HG03439 (cell line): ENCODE data around the gene CCDC148.
"Not testable (repeated sequence)": the region's sequence is repeated elsewhere in the genome, so short reads cannot be mapped to it uniquely, and the experiment has no call there.

Experiments
- ATAC-seq: cut with Tn5 transposase; IDR thresholded peaks from one replicate; pipeline ENCODE4 v1.9.1; 2021; ENCODE audit warnings: mild to moderate bottlenecking, moderate library complexity; ENCODE audit not compliant: unreplicated experiment

Gene CCDC148

DNA sequence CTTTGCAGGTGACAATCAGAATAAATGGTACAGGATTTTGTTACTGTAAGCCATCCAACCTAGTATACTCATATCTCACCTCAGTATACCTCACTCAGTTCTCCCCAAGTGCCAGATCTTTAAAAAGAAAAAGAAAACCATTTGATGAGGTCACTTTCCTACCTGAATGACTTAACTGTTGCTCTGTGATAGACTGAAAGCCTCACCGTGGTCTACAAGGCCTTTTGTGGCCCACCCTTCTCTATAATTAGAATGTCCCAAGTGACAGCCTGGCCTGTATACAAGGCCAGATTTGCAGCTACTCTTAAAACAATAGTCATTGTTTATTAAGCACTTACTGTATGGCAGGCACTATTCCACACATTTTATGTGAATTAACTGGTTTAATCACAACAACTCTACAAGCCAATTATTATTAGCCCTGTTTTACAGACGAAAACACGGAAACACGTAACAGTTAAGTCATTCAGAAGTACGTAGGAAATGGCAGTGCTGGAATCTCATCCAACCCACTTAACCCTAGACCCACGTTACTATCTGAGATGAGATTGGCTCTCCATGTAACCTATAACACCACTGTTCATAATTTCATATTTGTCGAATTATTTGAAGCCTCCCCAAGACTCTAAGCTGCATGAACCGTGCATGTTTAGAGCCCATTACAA is 28.5 kb upstream of the CCDC148 start:
- ATAC-seq: no peak

DNA sequence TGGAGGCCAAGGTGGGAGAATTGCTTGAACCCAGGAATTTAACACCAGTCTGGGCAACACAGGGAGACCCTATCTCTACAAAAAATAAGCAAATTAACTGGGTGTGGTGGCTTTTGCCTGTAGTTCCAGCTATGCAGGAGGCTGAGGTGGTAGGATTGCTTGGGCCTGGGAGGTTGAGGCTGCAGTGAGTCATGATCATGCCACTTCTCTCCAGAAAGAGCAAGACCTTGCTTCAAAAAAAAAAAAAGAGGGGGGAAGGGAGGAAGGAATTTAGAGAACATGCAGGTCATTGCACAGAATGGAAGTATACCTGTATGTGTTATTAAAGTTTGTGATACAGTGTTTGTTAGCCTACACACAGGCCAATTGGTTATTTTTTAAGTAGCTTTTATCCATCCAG is 26.0 kb upstream of the CCDC148 start:
- no peak for ATAC-seq

DNA sequence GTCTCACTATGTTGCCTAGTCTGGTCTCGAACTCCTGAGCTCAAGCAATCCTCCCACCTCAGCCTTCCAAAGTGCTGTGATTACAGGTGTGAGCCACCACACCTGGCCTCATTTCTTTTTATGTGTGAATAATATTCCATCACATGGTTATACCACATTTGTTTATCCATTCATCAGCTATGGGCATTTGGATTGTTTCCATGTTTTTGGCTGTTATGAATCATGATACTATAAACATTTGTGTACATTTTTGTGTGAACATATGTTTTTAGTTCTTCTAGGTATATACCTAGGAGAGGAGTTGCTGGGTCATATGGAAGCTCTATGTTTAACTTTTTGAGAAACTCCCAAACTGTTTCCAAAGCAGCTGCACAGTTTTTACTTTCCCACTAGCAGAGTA is 24.6 kb upstream of the CCDC148 start:
- ATAC-seq: no peak

DNA sequence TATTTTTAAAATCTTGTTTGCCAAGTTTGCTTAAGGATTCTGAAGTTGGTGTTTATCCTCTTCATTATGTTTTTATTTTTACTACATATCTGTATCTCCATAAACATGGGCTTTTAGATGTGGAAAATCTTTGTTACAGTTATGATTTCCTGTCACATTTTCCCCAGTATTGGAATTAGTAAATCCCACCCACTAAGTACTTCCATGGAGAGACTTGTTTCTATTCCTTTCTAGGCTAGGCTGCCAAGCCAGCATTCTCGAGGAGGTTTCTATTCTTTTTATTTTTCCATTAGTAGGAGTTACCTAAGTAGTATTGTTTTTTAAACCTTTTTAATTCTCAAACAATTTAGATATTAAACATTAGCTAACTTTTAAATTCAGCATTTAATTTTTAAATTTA is 22.3 kb upstream of the CCDC148 start:
- ATAC-seq: no peak

DNA sequence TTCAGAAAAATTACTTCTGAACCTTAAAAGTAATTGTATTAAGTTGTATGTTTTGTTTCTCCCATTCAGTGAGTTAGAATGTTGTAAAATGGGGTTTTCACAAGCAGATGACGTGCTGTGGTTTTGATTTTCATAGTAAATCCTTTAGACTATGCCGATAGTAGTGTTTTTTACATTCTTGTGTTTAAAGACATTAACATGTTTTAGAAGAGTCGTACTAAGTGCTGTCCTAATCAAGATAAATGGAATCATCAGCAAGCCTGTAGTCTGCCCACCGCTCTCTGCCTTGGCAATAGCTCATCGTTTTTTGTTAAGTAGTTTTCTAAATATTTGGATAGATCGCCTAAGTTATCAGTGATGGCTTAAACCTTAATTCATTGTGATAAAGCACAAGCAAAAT is 21.7 kb upstream of the CCDC148 start:
- ATAC-seq: no peak

DNA sequence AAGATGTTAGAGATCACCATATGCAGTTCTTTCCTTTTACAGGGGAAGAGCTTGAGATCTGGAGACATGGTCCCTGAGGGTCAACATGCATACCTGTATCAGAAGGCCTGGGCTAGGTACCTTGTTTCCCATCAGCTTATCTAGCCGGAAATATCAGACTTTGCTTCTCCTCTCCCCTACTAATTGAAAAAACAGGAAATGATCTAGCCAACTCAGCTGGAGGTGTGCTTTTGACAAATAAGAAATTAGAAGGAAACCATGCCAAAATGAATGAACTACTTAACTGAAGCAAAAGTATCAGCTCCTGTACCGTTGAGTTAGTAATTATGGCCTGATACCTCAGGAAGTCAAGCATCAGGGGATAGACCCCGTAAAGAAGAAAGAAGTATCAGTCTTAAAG is 20.6 kb upstream of the CCDC148 start:
- no peak for ATAC-seq

DNA sequence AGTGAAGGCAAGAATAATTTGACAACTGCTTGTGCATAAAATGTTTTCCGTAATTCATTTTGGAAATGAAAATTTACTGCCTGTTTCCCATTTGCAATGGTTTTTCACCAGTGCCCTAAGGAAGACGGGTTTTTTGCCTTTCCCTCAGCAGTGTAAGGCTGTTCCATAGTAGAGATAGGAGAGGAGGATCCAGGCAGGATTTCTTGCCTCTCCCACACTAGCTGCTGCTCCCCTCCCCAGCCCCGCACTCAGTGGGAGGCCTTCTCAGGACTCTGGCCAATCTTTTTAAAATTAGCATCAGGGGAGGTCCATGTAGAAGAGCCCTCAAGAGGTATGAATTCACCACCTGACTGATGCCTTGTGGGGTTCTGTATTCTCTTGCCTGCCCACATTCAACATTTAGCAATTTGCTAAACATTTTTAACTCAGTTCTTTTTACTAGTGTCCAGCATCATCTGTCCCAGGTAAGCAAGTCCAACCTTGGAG is 18.0 kb upstream of the CCDC148 start:
- not testable (repeated sequence) for ATAC-seq

DNA sequence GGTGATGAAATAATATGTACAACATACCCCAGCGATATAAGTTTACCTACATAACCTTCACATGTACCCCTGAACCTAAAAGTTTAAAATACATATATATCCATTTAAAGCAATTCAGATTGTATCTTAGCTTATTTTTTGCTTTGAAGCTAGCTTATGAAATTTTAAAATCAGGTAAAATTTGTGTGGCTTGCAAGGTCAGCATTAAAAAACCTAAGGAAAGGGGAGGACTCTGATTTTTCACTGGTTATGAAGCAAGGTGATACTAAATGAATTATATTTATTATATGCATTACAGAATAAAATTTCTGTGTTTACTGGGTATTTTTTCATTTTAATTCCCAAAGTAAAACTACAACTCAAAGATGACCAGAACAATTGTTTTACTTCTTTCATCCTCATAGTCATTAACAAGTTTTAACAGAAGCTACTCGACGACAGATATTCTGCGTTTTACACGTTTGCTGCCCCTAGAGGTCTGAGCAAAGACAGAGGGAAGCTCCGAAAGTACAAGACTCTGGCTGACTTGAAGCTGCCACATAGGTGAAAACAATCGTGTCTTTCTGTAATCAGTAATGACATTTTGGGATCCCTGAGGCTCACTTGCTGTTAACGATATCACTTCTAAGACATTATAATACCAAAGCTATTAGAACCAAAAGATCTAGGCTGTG is 17.3 kb upstream of the CCDC148 start:
- no peak for ATAC-seq

DNA sequence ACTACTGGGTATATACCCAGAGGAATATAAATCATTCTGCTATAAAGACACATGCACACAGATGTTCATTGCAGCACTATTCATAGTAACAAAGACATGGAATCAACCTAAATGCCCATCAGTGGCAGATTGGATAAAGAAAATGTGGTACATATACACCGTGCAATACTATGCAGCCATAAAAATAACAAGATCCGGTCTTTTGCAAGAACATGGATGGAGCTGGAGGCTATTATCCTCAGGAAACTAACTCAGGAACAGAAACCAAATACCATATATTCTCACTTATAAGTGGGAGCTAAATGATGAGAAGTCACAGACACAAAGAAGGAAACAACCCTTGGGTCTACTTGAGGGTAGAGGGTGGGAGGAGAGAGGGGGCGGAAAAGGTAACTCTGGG is 16.7 kb upstream of the CCDC148 start:
- ATAC-seq: not testable (repeated sequence)

DNA sequence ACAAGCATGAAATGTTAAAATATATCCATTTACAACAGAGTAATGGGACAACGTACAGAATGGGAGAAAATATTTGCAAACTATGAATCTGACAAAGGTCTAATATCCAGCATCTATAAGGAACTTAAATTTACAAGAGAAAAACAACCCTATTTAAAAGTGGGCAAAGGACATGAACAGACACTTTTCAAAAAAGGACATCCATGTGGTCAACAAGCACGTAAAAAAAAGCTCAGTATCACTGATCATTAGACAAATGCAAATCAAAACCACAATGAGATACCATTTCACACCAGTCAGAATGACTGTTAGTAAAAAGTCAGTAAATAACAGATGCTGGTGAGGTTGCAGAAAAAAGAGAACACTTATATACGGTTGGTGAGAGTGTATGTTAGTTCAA is 16.3 kb upstream of the CCDC148 start:
- ATAC-seq: not testable (repeated sequence)

DNA sequence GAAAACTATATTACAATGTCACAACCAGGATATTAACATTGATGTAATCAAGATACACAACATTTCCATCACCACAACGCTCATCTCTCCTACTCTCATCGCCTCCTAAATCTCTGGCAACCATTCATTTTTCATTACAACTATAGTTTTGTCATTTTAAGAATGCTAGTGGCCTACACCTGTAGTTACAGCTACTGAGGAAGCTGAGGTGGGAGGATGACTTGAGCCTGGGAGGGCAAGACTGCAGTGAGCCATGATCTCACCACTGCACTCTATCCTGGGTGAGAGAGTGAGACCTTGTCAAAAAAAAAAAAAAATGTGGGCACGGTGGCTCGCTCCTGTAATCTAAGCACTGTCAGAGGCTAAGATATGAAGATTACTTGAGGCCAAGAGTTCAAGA is 10.7 kb upstream of the CCDC148 start:
- no peak for ATAC-seq

DNA sequence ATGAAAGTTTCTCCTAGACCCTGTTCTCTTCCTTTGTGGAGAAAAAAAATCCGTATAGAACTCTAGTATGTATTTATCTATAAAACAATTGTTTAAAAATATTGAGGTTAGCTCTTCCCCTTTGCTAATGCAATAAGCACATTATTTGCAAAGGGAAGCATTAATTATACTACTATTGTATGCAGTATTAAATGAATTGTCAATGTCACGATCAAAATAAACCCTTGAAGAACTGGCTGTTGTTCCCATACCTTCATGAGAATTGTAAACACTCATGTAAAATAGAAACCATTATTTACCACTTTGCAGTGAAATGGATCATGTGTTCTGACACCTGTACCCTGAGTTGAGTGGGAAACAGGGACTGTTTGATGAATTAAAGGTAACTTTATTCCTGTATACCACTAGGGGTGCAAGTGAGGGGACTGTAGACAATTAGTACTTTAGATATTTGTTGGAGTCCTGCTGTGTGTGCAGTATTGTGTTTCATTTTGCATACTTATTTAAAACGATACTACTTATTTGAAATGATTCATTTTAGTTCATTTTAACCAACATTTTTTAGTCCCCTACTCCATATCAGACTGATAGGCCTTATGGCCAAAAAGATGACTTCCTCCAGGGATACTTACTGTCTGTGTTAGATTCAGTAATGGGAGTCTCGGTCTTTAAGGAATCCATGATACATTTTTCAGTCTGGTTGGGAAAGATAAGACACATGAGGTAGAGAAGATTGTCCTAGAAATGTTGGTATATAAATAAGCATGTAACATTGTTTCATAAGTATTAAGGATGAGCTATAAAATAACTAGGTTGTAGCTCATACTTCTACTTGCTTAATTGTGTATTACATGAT is 8.1 kb upstream of the CCDC148 start:
- ATAC-seq: peak; percentile 65

DNA sequence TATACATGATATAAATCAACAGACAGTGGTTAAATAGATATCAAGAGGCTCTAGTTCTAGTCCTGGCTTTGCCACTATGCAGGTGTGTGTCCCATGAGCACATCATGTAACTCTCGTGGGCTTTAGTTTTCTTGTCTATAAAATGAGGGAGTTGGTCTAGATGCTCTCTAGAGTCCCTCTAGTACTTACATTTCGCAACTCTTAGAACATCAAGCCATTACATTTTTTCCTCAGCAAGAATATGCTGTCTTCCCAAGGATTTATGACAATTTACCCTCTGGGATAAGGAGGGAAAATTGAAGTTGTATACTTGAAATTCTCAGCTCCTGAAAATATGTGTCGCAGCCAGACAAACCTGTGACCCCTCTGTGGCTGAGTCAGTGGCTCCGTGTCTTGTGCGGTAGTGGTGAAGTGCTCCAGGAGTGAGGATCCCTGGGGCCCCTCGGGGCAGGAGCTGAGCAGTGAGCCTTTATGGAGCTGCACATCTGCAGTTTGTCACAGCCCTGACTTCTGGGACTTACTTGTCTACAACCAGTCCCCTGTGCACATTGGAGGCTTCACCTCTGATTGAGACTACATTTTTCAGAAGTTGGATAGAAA is 7.0 kb upstream of the CCDC148 start:
- no peak for ATAC-seq

DNA sequence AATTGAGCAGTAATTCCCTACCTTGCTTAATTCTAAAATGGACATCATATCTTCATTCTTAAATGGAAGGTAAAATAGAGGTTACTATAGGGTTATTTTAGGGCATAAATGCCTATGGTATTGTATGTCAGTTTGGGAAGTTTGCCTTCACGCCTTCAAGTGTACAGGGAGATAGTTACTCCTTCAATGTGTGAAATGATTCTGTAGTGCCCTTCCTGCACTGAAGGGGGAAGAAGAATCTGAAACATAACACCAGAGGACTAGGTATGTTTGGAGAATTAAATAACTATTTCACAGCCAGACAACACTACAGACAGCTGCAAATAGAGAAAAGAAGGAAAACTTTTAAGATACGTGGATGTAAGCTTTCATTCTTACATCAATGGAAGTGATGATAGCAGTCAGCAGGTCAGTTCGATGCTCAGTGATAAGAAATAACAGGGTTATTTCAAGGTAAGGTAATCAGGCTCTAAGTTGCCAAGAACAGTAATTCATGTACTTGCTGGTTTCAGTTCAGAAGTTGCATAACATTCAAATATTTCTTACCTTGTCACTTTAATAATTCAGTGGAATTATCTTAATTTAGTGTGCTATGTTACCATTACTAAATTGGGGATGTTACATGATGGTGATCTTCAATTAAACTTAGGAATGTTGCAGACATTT is 4.2 kb upstream of the CCDC148 start:
- no peak for ATAC-seq

DNA sequence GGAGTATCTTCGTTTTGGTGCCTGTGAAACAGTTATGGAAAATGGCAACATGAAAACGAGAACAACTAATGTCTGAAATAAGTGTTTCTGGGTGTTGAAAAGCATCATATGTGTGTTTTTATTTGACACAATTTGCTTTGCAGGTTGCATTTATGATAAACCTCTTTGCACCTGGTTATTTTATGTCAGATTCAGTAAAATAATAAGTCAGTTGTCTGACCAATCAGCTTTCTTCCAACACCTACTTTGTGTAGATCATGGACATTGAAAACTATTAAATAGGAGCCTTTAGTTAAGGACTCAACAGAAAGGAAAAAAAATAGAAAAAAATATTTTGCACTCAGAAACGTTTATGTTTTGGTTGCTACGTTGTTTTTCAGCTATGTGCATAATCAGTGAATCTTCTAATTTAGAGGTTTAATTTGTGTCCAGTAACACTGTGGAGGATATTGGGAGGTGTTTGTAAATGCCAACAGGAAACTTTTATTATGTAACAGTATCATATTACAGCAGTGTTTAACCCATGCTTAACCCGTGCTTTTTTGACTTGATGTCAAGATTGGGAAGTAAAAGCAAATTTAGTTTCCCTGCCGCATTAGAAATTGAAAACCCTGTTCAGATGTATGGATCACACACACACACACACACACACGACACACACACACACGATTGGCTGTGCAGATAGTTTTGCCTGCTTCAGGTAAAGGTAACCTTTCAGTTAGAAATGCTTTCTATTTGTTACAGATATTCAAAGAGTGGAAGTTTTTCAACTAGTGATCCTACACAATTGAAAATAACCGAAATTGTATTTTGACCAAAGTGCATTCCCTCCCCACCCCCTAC is 2.8 kb upstream of the CCDC148 start:
- ATAC-seq: no peak

DNA sequence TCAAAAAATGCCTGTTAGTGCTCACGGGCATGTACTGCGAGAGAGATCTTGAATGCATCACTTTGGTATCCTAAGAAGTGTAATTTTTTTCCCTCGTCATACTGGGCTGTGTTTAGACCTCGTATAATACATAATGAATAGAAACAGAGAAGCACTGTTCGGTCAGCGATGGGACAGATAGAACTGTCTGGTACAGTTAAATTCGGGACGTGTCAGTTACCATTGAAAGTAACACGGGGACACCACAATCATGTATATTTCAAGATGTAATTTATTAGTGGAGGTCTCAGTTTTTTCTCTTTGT is 2.0 kb upstream of the CCDC148 start:
- no peak for ATAC-seq

DNA sequence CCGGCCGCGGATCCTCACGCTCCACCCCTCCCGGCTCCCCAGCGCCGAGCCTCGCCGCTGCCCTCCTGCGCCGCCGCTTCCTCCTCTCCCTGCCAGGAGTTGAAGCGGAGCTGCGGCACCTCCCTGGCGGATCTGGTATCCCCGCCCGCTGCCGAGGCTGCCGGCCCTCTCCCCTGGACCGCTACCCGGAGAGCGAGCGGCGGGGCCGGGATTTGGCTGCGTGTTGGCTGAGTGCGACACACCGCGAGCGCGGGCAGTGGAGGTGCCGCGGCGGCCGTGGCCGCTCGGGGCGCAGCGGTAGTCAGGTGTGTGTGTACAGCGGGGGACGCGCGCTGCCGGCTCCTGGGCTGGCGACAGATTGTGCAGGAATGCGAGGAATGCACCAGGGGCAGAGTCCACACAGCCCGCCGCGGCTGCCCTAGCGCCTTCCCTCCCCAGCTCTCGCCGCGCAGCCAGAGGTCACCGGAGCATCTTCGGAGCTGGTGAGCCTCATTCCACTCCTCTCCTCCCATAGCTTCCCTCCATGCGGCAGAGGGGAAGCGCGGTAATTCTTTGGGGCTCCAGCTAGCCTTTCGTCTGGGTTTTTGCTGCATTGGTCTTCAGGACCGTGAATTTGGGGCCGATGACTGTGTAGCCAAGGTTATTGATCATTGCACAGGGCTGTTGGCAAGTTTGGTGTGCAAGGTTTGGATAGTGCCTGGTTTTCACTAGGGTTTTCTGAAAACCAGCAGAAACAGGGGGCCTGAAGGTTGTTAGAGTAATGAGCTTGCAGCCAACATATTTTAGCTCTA is 1.5 kb upstream of the CCDC148 start:
- peak; percentile 46 for ATAC-seq

DNA sequence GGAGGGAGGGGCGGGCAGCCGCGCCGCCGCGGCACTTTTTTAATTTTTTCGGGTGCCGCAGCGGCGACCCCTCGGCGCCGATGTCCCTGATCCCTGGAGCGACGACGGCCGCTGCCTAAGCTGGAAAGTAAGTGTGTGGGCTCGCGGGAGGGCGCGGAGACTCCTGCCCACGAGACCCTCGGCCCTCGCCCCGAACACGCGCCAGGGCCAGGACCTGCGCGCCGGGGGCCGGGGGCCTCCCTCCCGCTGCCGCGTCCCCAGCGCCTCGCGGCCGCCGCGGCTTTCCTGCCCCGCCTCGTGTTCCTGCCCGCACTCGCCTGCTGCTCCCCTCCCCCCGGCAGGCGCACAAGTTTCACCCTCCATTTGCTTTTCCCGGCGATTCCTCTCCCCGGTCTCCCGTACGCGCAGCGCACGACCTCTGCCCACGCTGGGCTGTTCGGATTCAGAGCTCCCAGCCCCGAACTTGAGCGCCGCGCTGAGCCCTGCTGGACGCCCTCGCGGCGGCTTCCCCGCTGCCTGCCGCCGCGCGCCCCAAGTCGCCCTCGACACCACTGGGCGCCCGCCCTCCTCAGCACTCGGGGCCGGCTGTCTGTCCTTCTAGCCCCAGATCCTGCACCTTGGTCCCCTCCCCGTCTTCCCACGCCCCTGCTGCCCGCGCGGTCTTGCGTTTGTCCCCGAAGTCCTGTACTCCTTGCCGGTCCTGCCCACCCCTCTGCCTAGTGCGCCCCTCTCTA is 706 bp upstream of the CCDC148 start:
- ATAC-seq: peak; percentile 35

DNA sequence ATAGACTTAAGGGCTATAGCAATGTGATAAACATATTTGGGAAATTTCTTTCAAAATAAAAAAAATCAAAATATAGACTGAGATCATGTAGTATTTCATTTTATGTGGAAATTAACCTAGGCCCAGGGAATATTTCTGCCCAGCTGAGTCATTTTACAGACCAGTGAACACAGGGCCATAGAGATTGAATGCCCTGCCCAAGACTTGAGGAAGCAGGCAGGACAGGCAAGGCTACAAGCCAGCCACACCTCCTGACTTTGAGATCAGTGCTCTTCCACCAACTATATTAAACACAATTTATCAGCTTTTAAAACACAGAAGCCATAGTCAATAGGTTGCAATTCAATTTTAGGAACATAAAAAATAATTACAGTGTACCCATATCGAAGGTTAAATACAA is 12.9 kb downstream of the CCDC148 start:
- ATAC-seq: no peak
